ENCODE results near the gene EIF2S2.

GRCh38 chr20:34110745-34111641 lies 1.1 kb downstream of the EIF2S2 start:
- no peak for TF ChIP-seq CTCF (conservative IDR thresholded peaks at IDR 0.05; ENCODE audit: low read depth, low read length)
- no peak for TF ChIP-seq EZH2 (IDR thresholded peaks at IDR 0.05; ENCODE audit: borderline replicate concordance, low read depth, low read length, poor library complexity, severe bottlenecking)
